GM06990 (cell line): ENCODE results near the gene MKRN1.

Experiments used
- DNase-seq: peaks from one replicate; pipeline ENCODE4 v3.0.0-alpha.2; 2011; ENCODE audit not compliant: insufficient read length; ENCODE audit errors: extremely low read depth
- H3K27me3 ChIP-seq: replicated peaks from 2 replicates; pipeline ENCODE4 v1.6.0; 2011; ENCODE audit warnings: low read length; ENCODE audit not compliant: control insufficient read depth, insufficient read depth
- H3K36me3 ChIP-seq: 2 replicates; pipeline ENCODE4 v1.5.1; 2011; ENCODE audit warnings: low read length; ENCODE audit not compliant: control insufficient read depth, insufficient read depth
- H3K4me3 ChIP-seq: replicated peaks from 2 replicates; pipeline ENCODE4 v1.5.1; 2011; ENCODE audit warnings: low read depth, mild to moderate bottlenecking, control low read depth, low read length
- CTCF ChIP-seq: IDR thresholded peaks from 2 replicates; pipeline ENCODE4 v1.5.1; 2011; ENCODE audit warnings: low read length, control low read depth, mild to moderate bottlenecking, inconsistent platforms; ENCODE audit not compliant: insufficient read depth, poor library complexity, severe bottlenecking

Gene MKRN1

GRCh38 chr7:140478246-140479061 is 851 bp downstream of the MKRN1 start:
- peak; percentile 66 for DNase-seq
- no peaks in the 10 kb centered on the region for H3K27me3 ChIP-seq
- no peaks in the 10 kb centered on the region for H3K36me3 ChIP-seq
- peak overlapping the region; percentile 68 for H3K4me3 ChIP-seq
- TF ChIP-seq CTCF = no peak

GRCh38 chr7:140476698-140477261 is 2.5 kb downstream of the MKRN1 start:
- no peaks in the 10 kb centered on the region for H3K27me3 ChIP-seq
- TF ChIP-seq CTCF = no peak
- peak overlapping the region; percentile 10 for H3K4me3 ChIP-seq
- no peaks in the 10 kb centered on the region for H3K36me3 ChIP-seq
- DNase-seq = no peak

GRCh38 chr7:140475747-140476333 is 3.5 kb downstream of the MKRN1 start:
- Histone ChIP-seq H3K4me3 (no peak overlapping the region), H3K27me3 (no peaks in the 10 kb centered on the region), H3K36me3 (no peaks in the 10 kb centered on the region; the same call in 1 of the 2 replicates)
- DNase-seq = no peak
- TF ChIP-seq CTCF = peak; percentile 54

- TF ChIP-seq CTCF = no peak
- no peak for DNase-seq
- peaks cover 8% of the 10 kb centered on the region for H3K36me3 ChIP-seq
Observed at GRCh38 chr7:140463111-140463510, 16.2 kb downstream of the MKRN1 start.

GRCh38 chr7:140458916-140459315 is 20.4 kb downstream of the MKRN1 start:
- Histone ChIP-seq H3K27me3 (no peaks in the 10 kb centered on the region), H3K4me3 (no peak overlapping the region), H3K36me3 (peaks cover 12% of the 10 kb centered on the region)
- TF ChIP-seq CTCF = no peak
- no peak for DNase-seq

More at GRCh38 chr7:140463111-140463510, 16.2 kb downstream of the MKRN1 start:
- Histone ChIP-seq H3K27me3 (no peaks in the 10 kb centered on the region), H3K4me3 (no peak overlapping the region)
